ENCODE results near the gene SMARCA1. TPM values are rescaled to one million over a fixed set of nuclear protein-coding genes. Genes with fewer than 3 reads are reported as not detected.
A peak's percentile ranks its signal among the peaks of the same experiment; 100 is the strongest.

Gene SMARCA1
- total RNA-seq, 2 experiments from 2014 or later: 0.10 to 0.21 TPM

GRCh38 chrX:129549124-129549523, 25.8 kb upstream of the SMARCA1 start:
- no peak for DNase-seq
- Mint-ChIP-seq H3K9me3 (no peaks in the 10 kb centered on the region), H3K4me3 (no peak overlapping the region), H3K4me1 (ENCODE audit: low read depth) (peaks cover 4% of the 10 kb centered on the region), H3K27me3 (no peaks in the 10 kb centered on the region), H3K27ac (no peak overlapping the region), H3K36me3 (no peaks in the 10 kb centered on the region)
- ChIA-PET POLR2A (no interaction called here), CTCF (no interaction called here)
- intact Hi-C loops (cut with micrococcal nuclease): no loop called here

GRCh38 chrX:129545408-129545807, 22.1 kb upstream of the SMARCA1 start:
- DNase-seq: no peak
- H3K4me3 Mint-ChIP-seq: no peak overlapping the region
- H3K4me1 Mint-ChIP-seq (ENCODE audit: low read depth): peaks cover 11% of the 10 kb centered on the region
- ChIA-PET CTCF (interaction anchor here (1.3 kb wide), 1 partner anchor 56 kb away, joined by 4 read pairs; no protein-coding TSS in a partner anchor), POLR2A (no interaction called here)
- H3K27ac Mint-ChIP-seq: no peak overlapping the region
- H3K36me3 Mint-ChIP-seq: no peaks in the 10 kb centered on the region
- H3K27me3 Mint-ChIP-seq: no peaks in the 10 kb centered on the region
- H3K9me3 Mint-ChIP-seq: no peaks in the 10 kb centered on the region
- intact Hi-C loops (cut with micrococcal nuclease): no loop called here

- no peaks in the 10 kb centered on the region for H3K36me3 Mint-ChIP-seq
- H3K9me3 Mint-ChIP-seq: no peaks in the 10 kb centered on the region
- no peak overlapping the region for H3K4me3 Mint-ChIP-seq
- ChIA-PET POLR2A (no interaction called here), CTCF (interaction anchor here (1.3 kb wide), 1 partner anchor 56 kb away, joined by 4 read pairs; no protein-coding TSS in a partner anchor)
- no peaks in the 10 kb centered on the region for H3K27me3 Mint-ChIP-seq
- peaks cover 11% of the 10 kb centered on the region for H3K4me1 Mint-ChIP-seq (ENCODE audit: low read depth)
- intact Hi-C loops (cut with micrococcal nuclease): no loop called here
- no peak for DNase-seq
- H3K27ac Mint-ChIP-seq: no peak overlapping the region
These were observed 21.5 kb upstream of the SMARCA1 start for GRCh38 chrX:129544780-129545179.

- H3K4me3 Mint-ChIP-seq: peak overlapping the region; percentile 46
- peaks cover 14% of the 10 kb centered on the region for H3K4me1 Mint-ChIP-seq (ENCODE audit: low read depth)
- H3K9me3 Mint-ChIP-seq: no peaks in the 10 kb centered on the region
- H3K27me3 Mint-ChIP-seq: peaks cover 4% of the 10 kb centered on the region
- H3K36me3 Mint-ChIP-seq: no peaks in the 10 kb centered on the region
- ChIA-PET POLR2A (no interaction called here), CTCF (interaction anchor here (0.6 to 1.1 kb wide), 2 partner anchors 16 to 706 kb away, joined by 3 read pairs; no protein-coding TSS in a partner anchor)
- H3K27ac Mint-ChIP-seq: no peak overlapping the region
- intact Hi-C loops (cut with micrococcal nuclease): no loop called here
- DNase-seq: peak; percentile 9
These were observed 17.5 kb upstream of the SMARCA1 start for GRCh38 chrX:129540722-129541184.

- intact Hi-C loops (cut with micrococcal nuclease): no loop called here
- ChIA-PET CTCF (interaction anchor here (0.6 kb wide), 1 partner anchor 707 kb away, joined by 3 read pairs; no protein-coding TSS in a partner anchor), POLR2A (no interaction called here)
These were observed 16.9 kb upstream of the SMARCA1 start, which contains the start of gene OCRL for GRCh38 chrX:129540068-129540653. OCRL (plus strand) TSS chrX:129540259; CDS start chrX:129540440, 181 bp downstream.

GRCh38 chrX:129534816-129535578, 11.7 kb upstream of the SMARCA1 start:
- CTCF ChIA-PET: no interaction called here
- peaks cover 4% of the 10 kb centered on the region for H3K27me3 Mint-ChIP-seq
- intact Hi-C loops (cut with micrococcal nuclease): no loop called here
- no peak for DNase-seq
- no peaks in the 10 kb centered on the region for H3K9me3 Mint-ChIP-seq
- no peak overlapping the region for H3K27ac Mint-ChIP-seq
- H3K4me3 Mint-ChIP-seq: no peak overlapping the region
- POLR2A ChIA-PET: no interaction called here
- H3K4me1 Mint-ChIP-seq (ENCODE audit: low read depth): peaks cover 2% of the 10 kb centered on the region
- no peaks in the 10 kb centered on the region for H3K36me3 Mint-ChIP-seq

More at GRCh38 chrX:129540068-129540653, 16.9 kb upstream of the SMARCA1 start, which contains the start of gene OCRL:
- peak; percentile 67 for DNase-seq
- H3K9me3 Mint-ChIP-seq: no peaks in the 10 kb centered on the region
- H3K27ac Mint-ChIP-seq: no peak within 1 kb of the TSS
- peaks cover 4% of the 10 kb centered on the region for H3K27me3 Mint-ChIP-seq
- no peaks in the 10 kb centered on the region for H3K36me3 Mint-ChIP-seq
- H3K4me3 Mint-ChIP-seq: peak within 1 kb of the TSS; percentile 71
- H3K4me1 Mint-ChIP-seq (ENCODE audit: low read depth): peaks cover 10% of the 10 kb centered on the region

GRCh38 chrX:129531132-129531531, 7.8 kb upstream of the SMARCA1 start:
- no peaks in the 10 kb centered on the region for H3K27me3 Mint-ChIP-seq
- no peak overlapping the region for H3K27ac Mint-ChIP-seq
- H3K4me1 Mint-ChIP-seq (ENCODE audit: low read depth): no peaks in the 10 kb centered on the region
- no peaks in the 10 kb centered on the region for H3K9me3 Mint-ChIP-seq
- POLR2A ChIA-PET: no interaction called here
- no peak overlapping the region for H3K4me3 Mint-ChIP-seq
- intact Hi-C loops (cut with micrococcal nuclease): no loop called here
- no peaks in the 10 kb centered on the region for H3K36me3 Mint-ChIP-seq
- CTCF ChIA-PET: no interaction called here
- DNase-seq: no peak

GRCh38 chrX:129530410-129530809, 7.1 kb upstream of the SMARCA1 start:
- Mint-ChIP-seq H3K4me1 (ENCODE audit: low read depth) (no peaks in the 10 kb centered on the region), H3K36me3 (no peaks in the 10 kb centered on the region), H3K9me3 (no peaks in the 10 kb centered on the region), H3K27ac (no peak overlapping the region), H3K4me3 (no peak overlapping the region), H3K27me3 (no peaks in the 10 kb centered on the region)
- intact Hi-C loops (cut with micrococcal nuclease): no loop called here
- ChIA-PET POLR2A (no interaction called here), CTCF (no interaction called here)
- DNase-seq: no peak

- ChIA-PET CTCF (no interaction called here), POLR2A (no interaction called here)
- H3K9me3 Mint-ChIP-seq: no peaks in the 10 kb centered on the region
- H3K36me3 Mint-ChIP-seq: no peaks in the 10 kb centered on the region
- DNase-seq: no peak
- no peak overlapping the region for H3K27ac Mint-ChIP-seq
- no peaks in the 10 kb centered on the region for H3K27me3 Mint-ChIP-seq
- no peaks in the 10 kb centered on the region for H3K4me1 Mint-ChIP-seq (ENCODE audit: low read depth)
- no peak overlapping the region for H3K4me3 Mint-ChIP-seq
- intact Hi-C loops (cut with micrococcal nuclease): no loop called here
These were observed 6.5 kb upstream of the SMARCA1 start for GRCh38 chrX:129529685-129530281.

- H3K9me3 Mint-ChIP-seq: no peaks in the 10 kb centered on the region
- H3K27ac Mint-ChIP-seq: no peak overlapping the region
- H3K36me3 Mint-ChIP-seq: no peaks in the 10 kb centered on the region
- no peak overlapping the region for H3K4me3 Mint-ChIP-seq
- no peak for DNase-seq
- intact Hi-C loops (cut with micrococcal nuclease): no loop called here
- peaks cover 5% of the 10 kb centered on the region for H3K27me3 Mint-ChIP-seq
- H3K4me1 Mint-ChIP-seq (ENCODE audit: low read depth): peaks cover 3% of the 10 kb centered on the region
- POLR2A ChIA-PET: no interaction called here
- CTCF ChIA-PET: no interaction called here
These were observed 2.6 kb upstream of the SMARCA1 start for GRCh38 chrX:129525896-129526295.

GRCh38 chrX:129525162-129525561, 1.9 kb upstream of the SMARCA1 start:
- POLR2A ChIA-PET: no interaction called here
- Mint-ChIP-seq H3K4me3 (no peak overlapping the region), H3K4me1 (ENCODE audit: low read depth) (peaks cover 3% of the 10 kb centered on the region), H3K27me3 (peaks cover 5% of the 10 kb centered on the region), H3K27ac (no peak overlapping the region), H3K9me3 (no peaks in the 10 kb centered on the region), H3K36me3 (no peaks in the 10 kb centered on the region)
- intact Hi-C loops (cut with micrococcal nuclease): no loop called here
- no peak for DNase-seq
- CTCF ChIA-PET: interaction anchor here (1.0 kb wide), 1 partner anchor 16 kb away, joined by 3 read pairs; no protein-coding TSS in a partner anchor

- DNase-seq: no peak
- Mint-ChIP-seq H3K36me3 (no peaks in the 10 kb centered on the region), H3K4me1 (ENCODE audit: low read depth) (peaks cover 3% of the 10 kb centered on the region), H3K27me3 (peaks cover 5% of the 10 kb centered on the region), H3K27ac (no peak overlapping the region), H3K9me3 (no peaks in the 10 kb centered on the region), H3K4me3 (peak overlapping the region; percentile 52)
- intact Hi-C loops (cut with micrococcal nuclease): no loop called here
- ChIA-PET POLR2A (no interaction called here), CTCF (interaction anchor here (0.6 to 1.0 kb wide), 2 partner anchors 17 to 494 kb away, joined by 3 to 5 read pairs; no protein-coding TSS in a partner anchor)
These were observed 1.1 kb upstream of the SMARCA1 start for GRCh38 chrX:129524250-129524850.

Measured in activated CD4-positive, alpha-beta memory T cell treated with anti-CD3 and anti-CD28 coated beads for 36 hours (primary cell).